IMR-90 (cell line): ENCODE results near the gene ST6GAL2. TPM values are rescaled to one million over a fixed set of nuclear protein-coding genes. Genes with fewer than 3 reads are reported as not detected.

ENCODE experiments used
- ATAC-seq: fragments of 200-7000 bp; cut with Tn5 transposase; 2 replicates; pipeline ENCODE4 v1.9.1; 2020; ENCODE audit warnings: low read depth, mild to moderate bottlenecking, moderate library complexity
- BruUV-seq: library from RNA; stranded (reverse); fragments of 400-500 nt; replicated peaks from 2 replicates; lab custom pipeline; 2021; lab: Mats Ljungman, UMichigan
- CTCF ChIA-PET: fragments of 300-600 bp; formaldehyde crosslinking; extraction: SDS; loops from one replicate; lab custom pipeline; 2021; ENCODE audit warnings: antibody characterized with exemption; lab: Yijun Ruan, JAX
- POLR2A ChIA-PET: fragments of 300-600 bp; sonication (Branson Sonifier 250); formaldehyde crosslinking; loops from one replicate; lab custom pipeline; 2022; ENCODE audit warnings: antibody characterized with exemption; ENCODE audit not compliant: unreplicated experiment; lab: Charles Lee
- DNase-seq: peaks from one replicate; pipeline ENCODE4 v3.0.0; 2013
- H2AFZ ChIP-seq: replicated peaks from 2 replicates; pipeline ENCODE3; 2013; ENCODE audit warnings: low read length, mild to moderate bottlenecking; ENCODE audit not compliant: poor library complexity
- H2AK5ac ChIP-seq: 2 replicates; pipeline ENCODE4 v1.6.1; 2013; ENCODE audit warnings: low read depth, low read length, inconsistent platforms
- H2AK9ac ChIP-seq: replicated peaks from 2 replicates; pipeline ENCODE3; 2013; ENCODE audit warnings: mild to moderate bottlenecking, low read depth, low read length, moderate library complexity; ENCODE audit not compliant: poor library complexity
- H2BK120ac ChIP-seq: 2 replicates; pipeline ENCODE4 v1.6.1; 2013; ENCODE audit warnings: low read depth, low read length, inconsistent platforms
- H2BK15ac ChIP-seq: 3 replicates; pipeline ENCODE4 v1.6.1; 2013; ENCODE audit warnings: low read depth, low read length, inconsistent platforms
- H2BK20ac ChIP-seq: 2 replicates; pipeline ENCODE4 v1.6.1; 2013; ENCODE audit warnings: low read depth, mild to moderate bottlenecking, inconsistent platforms, low read length, moderate library complexity
- H2BK5ac ChIP-seq: 2 replicates; pipeline ENCODE4 v1.6.1; 2013; ENCODE audit warnings: mild to moderate bottlenecking, low read depth, low read length, inconsistent platforms; ENCODE audit not compliant: poor library complexity, severe bottlenecking
- H3K14ac ChIP-seq: replicated peaks from 2 replicates; pipeline ENCODE4 v1.6.1; 2013; ENCODE audit warnings: low read depth, low read length, inconsistent platforms
- H3K18ac ChIP-seq: 2 replicates; pipeline ENCODE4 v1.6.1; 2013; ENCODE audit warnings: low read depth, low read length, control low read depth
- H3K23ac ChIP-seq: 2 replicates; pipeline ENCODE4 v1.6.1; 2013; ENCODE audit warnings: low read depth, low read length, inconsistent platforms
- H3K27ac ChIP-seq: 2 replicates; pipeline ENCODE4 v1.5.1; 2013; ENCODE audit warnings: mild to moderate bottlenecking, control low read depth, low read length; ENCODE audit not compliant: insufficient read depth
- H3K27me3 ChIP-seq: 2 replicates; pipeline ENCODE4 v1.6.1; 2013; ENCODE audit warnings: low read length; ENCODE audit not compliant: control insufficient read depth, insufficient read depth
- H3K36me3 ChIP-seq: 2 replicates; pipeline ENCODE4 v1.6.1; 2013; ENCODE audit warnings: low read length, mixed read lengths; ENCODE audit not compliant: control insufficient read depth, insufficient read depth
- H3K4ac ChIP-seq: 2 replicates; pipeline ENCODE4 v1.6.1; 2013; ENCODE audit warnings: low read depth, low read length, inconsistent platforms
- H3K4me1 ChIP-seq: 2 replicates; pipeline ENCODE4 v1.6.1; 2013; ENCODE audit warnings: low read length, mixed read lengths; ENCODE audit not compliant: control insufficient read depth, insufficient read depth
- H3K4me2 ChIP-seq: 2 replicates; pipeline ENCODE4 v1.6.1; 2013; ENCODE audit warnings: low read depth, mild to moderate bottlenecking, control low read depth, low read length, moderate library complexity
- H3K4me3 ChIP-seq: 2 replicates; pipeline ENCODE4 v1.5.1; 2013; ENCODE audit warnings: low read depth, mild to moderate bottlenecking, control low read depth, low read length, moderate library complexity; ENCODE audit not compliant: insufficient read depth
- H3K56ac ChIP-seq: 2 replicates; pipeline ENCODE4 v1.6.1; 2013; ENCODE audit warnings: low read length, inconsistent platforms; ENCODE audit not compliant: insufficient read depth; ENCODE audit errors: extremely low read depth
- H3K79me1 ChIP-seq, 2 experiments: 2 replicates each; pipeline ENCODE4 v1.6.1; 2013; ENCODE audit warnings: low read length in 2 of 2, inconsistent platforms in 1 of 2, low read depth in 1 of 2
- H3K9ac ChIP-seq: 2 replicates; pipeline ENCODE4 v1.6.1; 2013; ENCODE audit warnings: low read depth, low read length, control low read depth
- H3K9me1 ChIP-seq: 2 replicates; pipeline ENCODE4 v1.6.1; 2013; ENCODE audit warnings: low read length, inconsistent platforms; ENCODE audit not compliant: insufficient read depth
- H3K9me3 ChIP-seq: 2 replicates; pipeline ENCODE4 v1.6.1; 2013; ENCODE audit warnings: low read length; ENCODE audit not compliant: control insufficient read depth, insufficient read depth
- H4K20me1 ChIP-seq: 2 replicates; pipeline ENCODE4 v1.6.1; 2013; ENCODE audit warnings: low read length, inconsistent platforms; ENCODE audit not compliant: insufficient read depth
- H4K5ac ChIP-seq: 2 replicates; pipeline ENCODE4 v1.6.1; 2013; ENCODE audit warnings: mild to moderate bottlenecking, low read depth, low read length, control low read depth
- H4K8ac ChIP-seq, 2 experiments: 2 replicates each; pipeline ENCODE4 v1.6.1; 2013; ENCODE audit warnings: low read depth in 2 of 2, low read length in 2 of 2, control low read depth in 1 of 2, inconsistent platforms in 1 of 2
- H4K91ac ChIP-seq: 2 replicates; pipeline ENCODE4 v1.6.1; 2013; ENCODE audit warnings: low read depth, low read length, inconsistent platforms; ENCODE audit not compliant: insufficient read depth
- BHLHE40 ChIP-seq: fragments of 150-350 bp; IDR thresholded peaks from 2 replicates; pipeline ENCODE4 v1.6.1; 2016; ENCODE audit warnings: mild to moderate bottlenecking, low read depth, low read length
- CEBPB ChIP-seq: IDR thresholded peaks from 2 replicates; pipeline ENCODE4 v1.6.1; 2012; ENCODE audit warnings: low read depth, low read length, improper control_type of control experiment
- CHD1 ChIP-seq: IDR thresholded peaks from 2 replicates; pipeline ENCODE4 v1.6.1; 2012; ENCODE audit warnings: low read depth, low read length, improper control_type of control experiment
- FOS ChIP-seq: fragments of 150-350 bp; IDR thresholded peaks from 2 replicates; pipeline ENCODE4 v1.6.1; 2016; ENCODE audit warnings: low read depth, low read length
- MAFK ChIP-seq: IDR thresholded peaks from 2 replicates; pipeline ENCODE4 v1.6.1; 2012; ENCODE audit warnings: low read depth, low read length, improper control_type of control experiment
- MAZ ChIP-seq: IDR thresholded peaks from 2 replicates; pipeline ENCODE4 v1.6.1; 2012; ENCODE audit warnings: low read depth, mild to moderate bottlenecking, low read length, improper control_type of control experiment, moderate library complexity, borderline replicate concordance
- MXI1 ChIP-seq: IDR thresholded peaks from 2 replicates; pipeline ENCODE4 v1.6.1; 2012; ENCODE audit warnings: low read depth, mild to moderate bottlenecking, low read length, moderate library complexity, borderline replicate concordance
- NFE2L2 ChIP-seq: fragments of 150-350 bp; IDR thresholded peaks from 2 replicates; pipeline ENCODE4 v1.6.1; 2016; ENCODE audit warnings: low read depth, mild to moderate bottlenecking, low read length
- POLR2A ChIP-seq: IDR thresholded peaks from 2 replicates; pipeline ENCODE4 v1.6.1; 2012; ENCODE audit warnings: mild to moderate bottlenecking, low read depth, low read length
- RAD21 ChIP-seq: IDR thresholded peaks from 2 replicates; pipeline ENCODE4 v1.6.1; 2012; ENCODE audit warnings: low read length, improper control_type of control experiment
- RCOR1 ChIP-seq: IDR thresholded peaks from 2 replicates; pipeline ENCODE4 v1.6.1; 2012; ENCODE audit warnings: mild to moderate bottlenecking, low read length, improper control_type of control experiment; ENCODE audit not compliant: insufficient replicate concordance
- RFX5 ChIP-seq: IDR thresholded peaks from 2 replicates; pipeline ENCODE4 v1.8.0; 2012; ENCODE audit warnings: low read depth, mild to moderate bottlenecking, low read length, moderate library complexity
- USF2 ChIP-seq: fragments of 150-350 bp; IDR thresholded peaks from 2 replicates; pipeline ENCODE4 v1.6.1; 2017; ENCODE audit warnings: mild to moderate bottlenecking, antibody characterized with exemption, low read length, low read depth
- WGBS, 2 experiments: methylation state at CpG; one replicate each; pipeline versions ENCODE4 v1.1.5 to v1.1.7; 2013; ENCODE audit warnings: missing lambda C conversion rate in 2 of 2; ENCODE audit not compliant: insufficient read length in 1 of 2; ENCODE audit errors: extremely low coverage in 2 of 2; 5-methylcytosine and 5-hydroxymethylcytosine counted together
- dilution Hi-C: fragments of 300-500 bp; cut with HindIII; formaldehyde crosslinking; loops from one replicate; pipeline ENCODE4 v1.14.3; 2018; ENCODE audit warnings: low sequenced_read_pairs; ENCODE audit not compliant: unreplicated experiment
- in situ Hi-C: fragments of 300-500 bp; cut with MboI; formaldehyde crosslinking; loops from 3 replicates; pipeline ENCODE4 v1.14.3; 2019; ENCODE audit warnings: low sequenced_read_pairs, inconsistent platforms, mixed read lengths
- intact Hi-C: fragments of 100-400 bp; cut with micrococcal nuclease; formaldehyde crosslinking; loops from 2 replicates; pipeline ENCODE4 v1.10.0; 2022
- polyA plus RNA-seq, 3 experiments: library from polyadenylated mRNA; depleted of rRNA; stranded (reverse); fragments of >200 nt; gene quantifications; 2 replicates each; pipeline ENCODE4 v1.2.3, GENCODE V29; 2012; ENCODE audit warnings: low replicate concordance in 1 of 3
- total RNA-seq: library from RNA; depleted of rRNA; stranded (reverse); fragments of >200 nt; gene quantifications from 2 replicates; pipeline ENCODE4 v1.2.3, GENCODE V29; 2012
- TF ChIP-seq, protein P1 (sequence below): fragments of 150-350 bp; IDR thresholded peaks from 2 replicates; pipeline ENCODE4 v1.6.1; 2016; ENCODE audit warnings: low read depth, mild to moderate bottlenecking, low read length, moderate library complexity, borderline replicate concordance

Gene ST6GAL2
- total and polyA plus RNA-seq, 2 of the 4 experiments (the other 2 are of a cell fraction), result not detected

DNA sequence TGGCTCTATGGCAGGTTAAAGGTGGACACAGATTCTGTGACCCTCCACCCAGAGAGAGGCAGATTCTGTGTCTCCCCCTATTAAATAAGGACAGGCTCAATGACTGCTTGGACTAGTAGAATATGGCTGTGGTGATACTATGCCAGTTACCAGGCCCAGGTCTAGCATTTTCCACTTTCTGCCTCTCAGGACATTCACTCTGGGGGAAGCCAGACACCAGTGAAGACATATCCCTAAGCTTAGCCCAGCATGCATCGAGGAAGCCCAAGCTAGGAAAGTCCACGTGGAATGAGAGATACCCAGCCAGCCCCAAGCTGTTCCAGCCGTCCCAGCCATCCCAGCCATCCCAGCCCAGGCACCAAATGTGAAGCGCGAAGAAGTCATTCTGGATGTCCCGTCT is 40.3 kb downstream of the ST6GAL2 start:
- peaks cover 15% of the 10 kb centered on the region for H3K9me3 ChIP-seq
- H3K79me1 ChIP-seq, result no peaks in the 10 kb centered on the region
- H2BK20ac ChIP-seq, result no peak overlapping the region
- H2BK15ac ChIP-seq, result no peak overlapping the region
- DNase-seq (no peak), ATAC-seq (no peak)
- CTCF ChIA-PET, result no interaction called here
- WGBS, 2 experiments, result no CpG with 5 or more reads among the region's 6 CpGs
- H3K36me3 ChIP-seq, result no peaks in the 10 kb centered on the region
- no peak overlapping the region for H2AK9ac ChIP-seq
- H3K4ac ChIP-seq, result no peak overlapping the region
- H2AK5ac ChIP-seq, result no peak overlapping the region
- H3K4me1 ChIP-seq, result no peaks in the 10 kb centered on the region
- H3K4me3 ChIP-seq, result no peak overlapping the region
- no peak overlapping the region for H4K91ac ChIP-seq
- no peak overlapping the region for H3K56ac ChIP-seq
- H3K18ac ChIP-seq, result no peak overlapping the region
- in situ Hi-C loops (no loop called here), intact Hi-C loops (no loop called here), dilution Hi-C loops (no loop called here)
- H4K8ac ChIP-seq, result no peak overlapping the region
- H2BK120ac ChIP-seq, result no peak overlapping the region
- no peak overlapping the region for H3K14ac ChIP-seq
- H4K20me1 ChIP-seq, result no peaks in the 10 kb centered on the region
- no peak overlapping the region for H2AFZ ChIP-seq
- no peak overlapping the region for H2BK5ac ChIP-seq
- BruUV-seq, result no TSS peak
- TF ChIP-seq CEBPB (no peak), USF2 (no peak), MAZ (no peak), BHLHE40 (no peak), CHD1 (no peak), MXI1 (no peak), NFE2L2 (no peak), POLR2A (no peak), RFX5 (no peak), FOS (no peak), RCOR1 (no peak), RAD21 (no peak), MAFK (no peak)
- TF ChIP-seq, protein P1, sequence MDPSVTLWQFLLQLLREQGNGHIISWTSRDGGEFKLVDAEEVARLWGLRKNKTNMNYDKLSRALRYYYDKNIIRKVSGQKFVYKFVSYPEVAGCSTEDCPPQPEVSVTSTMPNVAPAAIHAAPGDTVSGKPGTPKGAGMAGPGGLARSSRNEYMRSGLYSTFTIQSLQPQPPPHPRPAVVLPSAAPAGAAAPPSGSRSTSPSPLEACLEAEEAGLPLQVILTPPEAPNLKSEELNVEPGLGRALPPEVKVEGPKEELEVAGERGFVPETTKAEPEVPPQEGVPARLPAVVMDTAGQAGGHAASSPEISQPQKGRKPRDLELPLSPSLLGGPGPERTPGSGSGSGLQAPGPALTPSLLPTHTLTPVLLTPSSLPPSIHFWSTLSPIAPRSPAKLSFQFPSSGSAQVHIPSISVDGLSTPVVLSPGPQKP, result no peak
- no peak overlapping the region for H3K27ac ChIP-seq
- no peak overlapping the region for H3K9ac ChIP-seq
- no peaks in the 10 kb centered on the region for H3K27me3 ChIP-seq
- no peak overlapping the region for H4K5ac ChIP-seq
- POLR2A ChIA-PET, result no interaction called here
- no peaks in the 10 kb centered on the region for H3K9me1 ChIP-seq
- H3K23ac ChIP-seq, result no peak overlapping the region
- no peak overlapping the region for H3K4me2 ChIP-seq
